ENCODE measurements around the gene KCTD14.
A peak's percentile ranks its signal among the peaks of the same experiment; 100 is the strongest.
"Not testable (repeated sequence)": the region's sequence is repeated elsewhere in the genome, so short reads cannot be mapped to it uniquely, and the experiment has no call there.

Gene KCTD14

DNA sequence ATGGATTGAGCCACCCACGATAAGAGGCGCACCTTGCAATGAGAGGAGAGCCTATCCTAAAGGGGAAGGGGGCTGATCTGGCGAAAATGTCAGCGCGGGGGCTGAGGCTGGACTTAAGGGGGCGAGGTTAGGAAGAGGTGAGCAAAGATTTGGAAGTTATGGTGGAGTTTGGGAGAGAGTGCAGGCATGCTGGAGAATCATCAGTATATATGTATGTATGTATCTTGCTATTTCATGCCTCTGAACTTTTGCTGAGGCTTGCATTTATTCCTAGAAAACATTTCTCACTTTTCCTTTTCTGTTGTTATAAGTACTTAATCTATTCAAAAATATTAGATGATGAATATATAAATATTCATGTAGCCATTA is 23.4 kb upstream of the KCTD14 start:
- no peak for DNase-seq (ENCODE audit: low spot score)

DNA sequence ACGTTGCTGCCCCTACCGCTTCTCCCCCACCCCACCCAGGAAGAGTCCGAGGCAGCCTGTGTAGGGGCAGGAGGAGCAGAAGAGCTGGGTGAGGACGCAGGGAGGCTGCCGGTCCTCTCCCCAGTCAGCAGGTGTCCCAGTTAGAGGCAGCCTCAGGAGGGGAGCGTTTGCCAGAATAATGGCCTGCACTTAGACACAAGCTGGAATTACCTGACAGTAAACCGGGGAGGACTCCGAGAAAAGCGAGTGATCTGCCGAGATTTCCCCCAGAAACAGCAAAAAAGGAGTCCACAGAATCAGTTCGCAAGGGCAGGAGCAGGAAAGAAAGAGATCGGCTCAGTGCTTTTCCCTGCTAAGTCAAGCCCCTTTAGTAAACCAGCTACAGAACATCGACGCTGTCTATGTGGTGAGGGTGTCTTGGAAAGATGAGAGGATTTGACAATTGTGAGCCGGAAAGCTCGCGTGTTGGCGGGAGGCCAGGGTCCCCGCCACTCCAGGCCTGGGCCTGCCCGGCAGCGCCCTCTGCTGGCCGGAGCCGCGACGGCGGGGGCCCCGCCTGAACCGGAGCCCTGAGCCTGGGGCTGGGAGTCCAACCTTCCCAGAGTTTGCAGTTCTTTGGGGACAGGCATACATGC is 22.9 kb upstream of the KCTD14 start:
- DNase-seq (ENCODE audit: low spot score), result peak; percentile 86

- no peak for DNase-seq (ENCODE audit: low spot score)
These were observed 21.6 kb upstream of the KCTD14 start for GRCh38 chr11:78044706-78045105.

DNA sequence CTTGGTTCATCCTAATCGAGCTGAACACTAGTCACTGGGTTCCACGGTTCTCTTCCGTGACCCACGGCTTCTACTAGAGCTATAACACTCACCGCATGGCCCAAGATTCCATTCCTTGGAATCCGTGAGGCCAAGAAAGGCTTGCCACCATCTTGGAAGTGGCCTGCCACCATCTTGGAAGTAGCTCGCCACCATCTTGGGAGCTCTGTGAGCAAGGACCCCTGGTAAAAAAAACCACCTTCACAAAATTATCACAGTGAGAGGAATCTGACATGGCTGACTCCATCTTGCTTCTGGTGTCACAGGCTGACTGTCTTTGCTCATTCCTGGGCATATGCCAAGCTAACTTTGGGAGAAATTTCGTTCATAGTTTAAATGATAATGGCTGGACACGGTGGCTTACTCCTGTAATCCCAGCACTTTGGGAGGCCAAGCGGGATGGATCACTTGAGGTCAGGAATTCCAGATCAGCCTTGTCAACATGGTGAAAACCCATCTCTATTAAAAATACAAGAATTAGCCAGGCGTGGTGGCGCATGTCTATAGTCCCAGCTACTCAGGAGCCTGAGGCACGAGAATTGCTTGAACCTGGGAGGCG is 18.9 kb upstream of the KCTD14 start:
- DNase-seq (ENCODE audit: low spot score), result no peak

DNA sequence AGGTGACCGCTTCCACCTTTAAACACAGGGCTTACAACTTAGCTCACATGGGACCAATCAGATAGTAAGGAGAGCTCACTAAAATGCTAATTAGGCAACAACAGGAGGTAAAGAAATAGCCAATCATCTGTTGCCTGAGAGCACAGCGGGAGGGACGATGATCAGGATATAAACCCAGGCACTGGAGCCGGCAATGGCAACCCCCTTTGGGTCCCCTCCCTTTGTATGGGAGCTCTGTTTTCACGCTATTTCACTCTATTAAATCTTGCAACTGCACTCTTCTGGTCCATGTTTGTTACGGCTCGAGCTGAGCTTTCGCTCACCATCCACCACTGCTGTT is 18.3 kb upstream of the KCTD14 start:
- not testable (repeated sequence) for DNase-seq (ENCODE audit: low spot score)

DNA sequence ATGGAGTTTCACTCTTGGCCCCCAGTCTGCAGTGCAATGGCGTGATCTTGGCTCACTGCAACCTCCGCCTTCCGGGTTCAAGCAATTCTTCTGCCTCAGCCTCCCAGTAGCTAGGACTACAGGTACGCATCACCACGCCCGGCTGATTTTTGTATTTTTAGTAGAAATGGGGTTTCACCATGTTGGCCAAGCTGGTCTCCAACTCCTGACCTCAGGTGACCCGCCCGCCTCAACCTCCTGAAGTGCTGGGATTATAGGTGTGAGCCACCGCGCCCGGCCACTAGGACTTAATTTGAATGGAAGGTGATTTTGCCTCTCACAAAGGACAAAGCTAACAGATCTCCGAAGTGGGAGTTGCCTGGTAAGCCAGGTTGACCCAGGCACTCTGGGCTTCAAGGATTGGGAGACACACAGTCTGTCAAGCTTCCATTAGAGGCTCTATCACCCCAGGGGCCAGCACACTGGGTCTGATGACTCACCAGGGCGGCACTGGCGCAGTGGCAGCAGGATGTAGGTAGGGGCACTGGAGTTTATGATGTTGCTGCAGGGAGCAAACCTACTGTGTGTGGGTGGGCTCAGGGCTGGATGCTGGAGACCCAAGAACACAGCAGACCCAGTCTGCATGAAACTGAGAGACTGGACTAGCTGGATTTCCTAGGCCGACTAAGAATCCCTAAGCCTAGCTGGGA is 17.8 kb upstream of the KCTD14 start:
- no peak for DNase-seq (ENCODE audit: low spot score)

DNA sequence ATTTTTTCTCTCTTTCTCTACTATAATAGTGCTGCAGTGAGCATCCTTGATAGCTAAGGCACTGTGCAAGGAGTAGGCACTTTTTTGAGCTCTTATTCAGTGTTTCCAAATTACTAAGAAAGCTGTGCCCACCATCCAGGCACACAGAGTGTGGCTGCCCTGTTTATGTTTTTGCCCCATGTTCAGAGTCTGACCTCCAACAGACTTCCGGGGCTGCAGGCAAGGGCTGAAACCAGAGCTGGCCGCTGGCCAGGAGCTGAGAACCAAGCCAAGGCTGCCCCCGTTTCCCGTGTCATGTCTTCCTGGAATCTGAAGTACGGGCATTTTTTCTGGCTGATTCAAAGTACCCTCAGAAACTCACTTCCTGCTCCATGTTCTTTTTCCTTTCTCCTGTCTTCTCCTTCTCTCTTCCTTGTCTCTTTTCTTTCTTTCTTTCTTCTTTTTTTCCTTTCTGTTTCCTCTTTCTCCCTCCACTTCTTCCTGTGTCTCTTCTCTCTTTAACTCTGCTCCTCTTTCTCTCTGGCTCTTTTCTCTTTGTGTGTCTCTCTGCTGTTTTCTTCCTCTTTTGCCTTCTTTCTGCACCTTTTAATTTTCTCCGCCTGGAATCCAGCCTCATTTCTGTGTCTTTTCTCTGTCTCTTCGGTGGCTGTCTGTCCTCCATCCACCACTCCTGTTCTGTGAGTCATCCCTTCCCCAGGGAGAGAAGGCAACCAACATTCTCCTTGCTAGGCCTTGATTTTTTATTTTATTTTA is 17.0 kb upstream of the KCTD14 start:
- peak; percentile 87 for DNase-seq (ENCODE audit: low spot score)

DNA sequence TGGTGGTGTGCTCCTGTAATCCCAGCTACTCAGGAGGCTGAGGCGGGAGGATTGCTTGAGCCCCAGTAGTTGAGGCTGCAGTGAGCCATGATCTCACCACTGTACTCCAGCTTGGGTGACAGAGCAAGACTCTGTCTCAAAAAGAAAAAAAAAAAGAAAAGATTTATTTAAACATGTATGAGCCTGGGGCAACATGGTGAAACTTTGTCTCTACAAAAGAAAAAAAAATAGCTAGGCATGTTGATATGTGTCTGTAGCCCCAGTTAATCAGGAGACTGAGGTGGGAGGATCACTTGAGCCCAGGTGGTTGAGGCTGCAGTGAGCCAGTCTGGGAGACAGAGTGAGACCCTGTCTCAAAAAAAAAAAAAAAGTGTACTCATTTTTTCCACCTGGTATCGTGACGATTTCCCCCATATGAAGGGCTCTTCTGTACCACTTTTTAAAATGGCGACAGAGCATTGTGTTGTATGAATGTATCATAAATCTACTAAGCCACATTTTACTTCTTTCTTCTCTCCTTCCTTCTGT is 16.4 kb upstream of the KCTD14 start:
- DNase-seq (ENCODE audit: low spot score), result no peak

DNA sequence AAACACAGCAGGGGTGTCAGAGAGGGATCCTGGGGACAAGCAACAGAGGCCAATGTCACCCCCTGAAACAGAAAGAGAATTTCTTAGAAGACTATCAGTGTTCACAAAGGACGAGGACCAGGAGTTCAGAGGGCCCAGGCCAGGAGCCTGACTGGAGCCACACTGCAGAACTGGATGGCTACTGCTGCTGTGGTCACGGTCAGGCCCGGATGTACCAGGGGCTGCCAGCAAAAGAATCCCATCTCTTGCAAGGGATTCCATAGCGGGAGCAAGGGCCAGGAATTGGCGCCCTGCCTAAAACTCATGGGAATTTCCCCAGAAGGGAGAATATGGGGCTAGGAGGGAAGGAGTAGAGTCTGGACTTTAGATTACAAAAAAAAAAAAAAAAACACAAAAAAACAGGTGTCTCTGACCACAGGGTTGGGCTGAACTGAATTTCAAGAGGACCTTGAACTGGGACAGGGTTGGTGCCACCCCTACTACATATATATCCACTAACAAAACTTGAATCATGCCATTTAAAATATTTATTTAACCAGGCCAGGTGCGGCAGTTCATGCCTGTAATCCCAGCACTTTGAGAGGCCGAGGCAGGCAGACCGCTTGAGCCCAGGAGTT is 15.7 kb upstream of the KCTD14 start:
- DNase-seq (ENCODE audit: low spot score), result no peak

DNA sequence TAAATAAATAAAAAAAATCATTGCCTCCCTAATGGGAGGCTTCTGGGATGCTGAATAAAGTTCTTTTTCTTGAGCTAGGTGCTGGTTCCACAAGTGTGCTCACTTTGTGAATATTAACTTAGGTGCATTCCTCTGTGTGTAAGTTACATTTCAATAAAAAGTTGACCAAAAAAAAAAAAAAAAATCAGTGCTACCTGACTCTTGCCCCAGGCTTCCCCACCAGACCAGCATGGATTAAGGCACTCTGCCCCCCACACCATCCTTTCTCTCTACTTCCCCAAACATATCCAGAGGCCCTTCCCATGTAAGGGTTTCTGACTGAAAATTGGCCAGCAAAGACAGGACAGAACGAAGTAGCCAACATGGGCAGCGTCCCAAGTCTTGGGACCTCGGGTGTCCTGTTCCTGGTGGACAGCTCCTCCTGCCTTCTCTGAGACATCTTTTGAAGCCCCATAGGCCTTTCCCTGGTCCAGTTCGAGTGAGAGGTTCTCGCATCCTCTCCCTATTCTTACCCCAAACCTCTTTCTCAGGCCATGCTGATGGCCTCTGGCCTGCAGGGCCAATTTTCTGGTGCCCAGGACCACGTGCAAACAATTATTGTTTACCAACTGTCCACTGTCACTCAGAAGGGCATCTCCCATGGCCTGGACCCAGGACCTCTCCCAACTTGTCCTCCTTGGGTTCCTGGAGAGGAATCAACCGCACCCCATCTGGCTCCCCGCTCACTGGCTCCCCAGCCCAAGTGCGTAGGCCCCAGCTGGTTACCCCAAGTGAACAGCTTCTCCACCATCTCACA is 14.9 kb upstream of the KCTD14 start:
- DNase-seq (ENCODE audit: low spot score), result no peak

- no peak for DNase-seq (ENCODE audit: low spot score)
These were observed 14.0 kb upstream of the KCTD14 start for GRCh38 chr11:78037056-78037455.

- no peak for DNase-seq (ENCODE audit: low spot score)
These were observed 13.2 kb upstream of the KCTD14 start for GRCh38 chr11:78036313-78036712.

- no peak for DNase-seq (ENCODE audit: low spot score)
These were observed 11.5 kb upstream of the KCTD14 start for GRCh38 chr11:78034623-78035022.

GRCh38 chr11:78033040-78033439 is 10.0 kb upstream of the KCTD14 start:
- no peak for DNase-seq (ENCODE audit: low spot score)

- no peak for DNase-seq (ENCODE audit: low spot score)
These were observed 9.0 kb upstream of the KCTD14 start for GRCh38 chr11:78032090-78032489.

- no peak for DNase-seq (ENCODE audit: low spot score)
These were observed 8.6 kb upstream of the KCTD14 start for GRCh38 chr11:78031629-78032028.

GRCh38 chr11:78030429-78031325 is 7.6 kb upstream of the KCTD14 start:
- DNase-seq (ENCODE audit: low spot score), result peak; percentile 54

DNA sequence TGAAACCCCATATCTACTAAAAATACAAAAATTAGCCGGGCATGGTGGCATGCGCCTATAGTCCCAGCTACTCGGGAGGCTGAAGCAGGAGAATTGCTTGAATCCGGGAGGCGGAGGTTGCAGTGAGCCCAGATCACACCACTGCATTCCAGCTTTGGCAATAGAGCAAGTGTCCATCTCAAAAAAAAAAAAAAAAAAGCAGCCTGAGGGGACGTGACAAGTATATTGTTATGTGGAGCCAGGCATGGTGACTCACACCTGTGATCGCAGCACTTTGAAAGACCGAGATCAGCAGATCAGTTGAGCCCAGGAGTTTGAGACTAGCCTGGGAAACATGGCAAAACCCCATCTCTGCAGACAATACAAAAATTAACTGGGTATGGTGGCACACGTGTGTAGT is 5.3 kb upstream of the KCTD14 start:
- not testable (repeated sequence) for DNase-seq (ENCODE audit: low spot score)

DNA sequence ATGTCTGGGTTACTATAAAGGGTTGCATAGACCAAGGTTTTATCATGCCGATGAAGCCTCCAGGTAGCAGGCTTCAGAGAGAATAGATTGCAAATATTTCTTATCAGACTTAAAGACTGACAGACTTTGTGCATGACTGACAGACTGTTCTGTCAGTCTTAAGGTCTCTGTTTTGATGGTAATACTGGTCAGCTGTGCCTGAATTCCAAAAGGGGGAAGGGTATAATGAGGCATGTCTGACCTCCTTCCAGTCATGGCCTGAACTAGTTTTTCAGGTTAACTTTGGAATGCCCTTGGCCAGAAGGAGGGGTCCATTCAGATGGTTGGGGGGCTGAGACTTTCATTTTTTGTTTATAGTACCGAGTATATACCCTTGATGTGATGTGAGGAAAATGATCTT is 4.7 kb upstream of the KCTD14 start:
- DNase-seq (ENCODE audit: low spot score), result no peak

DNA sequence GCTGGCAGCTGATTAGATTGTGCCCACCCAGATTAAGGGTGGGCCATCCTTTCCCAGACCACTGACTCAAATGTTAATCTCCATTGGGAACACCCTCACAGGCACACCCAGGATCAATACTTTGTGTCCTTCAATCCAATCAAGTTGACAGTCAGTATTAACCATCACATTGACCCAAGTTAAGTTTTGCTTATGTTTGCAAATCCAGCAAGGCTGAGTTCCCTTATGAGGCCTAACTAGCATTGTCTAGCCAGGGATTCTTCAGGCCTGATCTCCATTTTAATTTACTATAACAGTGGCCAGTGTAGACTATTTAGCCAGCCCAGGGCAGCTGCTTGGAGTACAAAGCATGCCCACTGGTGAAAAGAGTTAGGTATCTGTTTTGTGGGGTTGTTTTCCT is 2.3 kb upstream of the KCTD14 start:
- DNase-seq (ENCODE audit: low spot score), result no peak

DNA sequence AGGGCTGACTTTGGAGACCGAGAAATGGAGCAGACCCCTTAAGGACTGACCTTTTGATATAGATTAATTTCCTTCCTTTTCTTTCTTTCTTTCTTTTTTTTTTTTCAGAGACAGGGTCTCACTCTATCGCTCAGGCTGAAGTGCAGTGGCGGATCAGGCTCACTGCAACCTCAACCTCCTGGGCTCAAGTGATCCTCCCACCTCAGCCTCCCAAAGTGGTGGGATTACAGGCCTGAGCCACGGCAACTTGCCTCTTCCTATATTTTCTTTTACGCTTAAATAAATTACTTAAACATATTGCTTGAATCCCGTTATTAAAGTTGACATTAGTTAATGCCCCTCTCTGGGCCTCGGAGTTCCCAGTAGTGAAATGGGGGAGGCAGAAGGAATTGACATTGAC is 350 bp upstream of the KCTD14 start:
- DNase-seq (ENCODE audit: low spot score), result no peak
